Neutrophil (primary cell): ENCODE results near the gene SLC27A1.

Experiments
- H3K27ac ChIP-seq: fragments of 200-600 bp; sonication (generic); 2 replicates; pipeline ENCODE4 v1.5.1; 2016; ENCODE audit warnings: mild to moderate bottlenecking, moderate library complexity
- H3K27me3 ChIP-seq: fragments of 200-600 bp; sonication (generic); 2 replicates; pipeline ENCODE4 v1.6.0; 2016; ENCODE audit warnings: mild to moderate bottlenecking
- H3K36me3 ChIP-seq: fragments of 200-600 bp; sonication (generic); 2 replicates; pipeline ENCODE4 v1.5.1; 2017
- H3K4me1 ChIP-seq, 2 experiments: fragments of 200-600 bp in 1 of 2; sonication (generic) in 1 of 2; 1 replicate in 1 of 2; 2 replicates in 1 of 2; pipeline versions ENCODE4 v1.5.1 to v1.6.1; 2013 to 2016; ENCODE audit warnings: low read depth in 1 of 2, low read length in 1 of 2, mild to moderate bottlenecking in 1 of 2, moderate library complexity in 1 of 2; ENCODE audit not compliant: control insufficient read depth in 1 of 2, insufficient read depth in 1 of 2
- H3K4me3 ChIP-seq, 2 experiments: fragments of 200-600 bp in 1 of 2; sonication (generic) in 1 of 2; 1 replicate in 1 of 2; 2 replicates in 1 of 2; pipeline ENCODE4 v1.5.1; 2013 to 2016; ENCODE audit warnings: low read depth in 1 of 2, low read length in 1 of 2, mild to moderate bottlenecking in 1 of 2, moderate library complexity in 1 of 2
- H3K9me3 ChIP-seq: fragments of 200-600 bp; sonication (generic); 2 replicates; pipeline ENCODE4 v1.5.1; 2016
- CTCF ChIP-seq: fragments of 200-600 bp; sonication (generic); IDR thresholded peaks from 2 replicates; pipeline ENCODE4 v1.5.1; 2016; ENCODE audit warnings: antibody characterized with exemption

The SLC27A1 gene

GRCh38 chr19:17460372-17461230, 9.7 kb upstream of the SLC27A1 start, which contains the start of gene NXNL1:
TSS of gene NXNL1 (minus strand) at chr19:17460926. CDS start at chr19:17460869, 57 bp downstream.
- no peak for TF ChIP-seq CTCF
- Histone ChIP-seq H3K27me3 (peaks cover 50% of the 10 kb centered on the region), H3K9me3 (no peaks in the 10 kb centered on the region), H3K36me3 (no peaks in the 10 kb centered on the region), H3K4me1 (no peaks in the 10 kb centered on the region), H3K27ac (no peak within 1 kb of the TSS), H3K4me3 (no peak within 1 kb of the TSS)

- Histone ChIP-seq H3K36me3 (no peaks in the 10 kb centered on the region), H3K27ac (no peak overlapping the region), H3K4me1 (peaks cover 11 to 19% of the 10 kb centered on the region in 2 experiments), H3K9me3 (no peaks in the 10 kb centered on the region), H3K27me3 (peaks cover 48% of the 10 kb centered on the region), H3K4me3 (no peak overlapping the region)
- no peak for TF ChIP-seq CTCF
Measured at GRCh38 chr19:17466487-17466850, 3.9 kb upstream of the SLC27A1 start.

- Histone ChIP-seq H3K27ac (no peak overlapping the region), H3K36me3 (no peaks in the 10 kb centered on the region), H3K27me3 (peaks cover 60% of the 10 kb centered on the region), H3K4me1 (peaks cover 11 to 19% of the 10 kb centered on the region in 2 experiments), H3K4me3 (no peak overlapping the region), H3K9me3 (no peaks in the 10 kb centered on the region)
- TF ChIP-seq CTCF = no peak
Measured at GRCh38 chr19:17467471-17468301, 2.6 kb upstream of the SLC27A1 start.

GRCh38 chr19:17468302-17469091, 1.8 kb upstream of the SLC27A1 start:
- no peak overlapping the region for H3K4me3 ChIP-seq

More at GRCh38 chr19:17468302-17469091, 1.8 kb upstream of the SLC27A1 start:
- Histone ChIP-seq H3K36me3 (no peaks in the 10 kb centered on the region), H3K9me3 (no peaks in the 10 kb centered on the region), H3K4me1 (peaks cover 11 to 19% of the 10 kb centered on the region in 2 experiments), H3K27ac (no peak overlapping the region), H3K27me3 (peaks cover 65% of the 10 kb centered on the region)
- TF ChIP-seq CTCF = no peak
